ENCODE measurements around the gene BRSK1.

The BRSK1 gene

GRCh38 chr19:55273978-55274707 is 9.7 kb upstream of the BRSK1 start:
- DNase-seq (ENCODE audit: low read depth in 2 of 2): no peak

GRCh38 chr19:55275851-55276719 is 7.7 kb upstream of the BRSK1 start:
- DNase-seq (ENCODE audit: low read depth in 2 of 2): no peak

- no peak for DNase-seq (ENCODE audit: low read depth in 2 of 2)
These were observed 6.9 kb upstream of the BRSK1 start for GRCh38 chr19:55276720-55277430.

GRCh38 chr19:55277494-55277893 is 6.3 kb upstream of the BRSK1 start:
- DNase-seq (ENCODE audit: low read depth in 2 of 2): no peak

- DNase-seq (ENCODE audit: low read depth in 2 of 2): no peak
These were observed 5.2 kb upstream of the BRSK1 start for GRCh38 chr19:55278391-55279135.

GRCh38 chr19:55279340-55279739 is 4.5 kb upstream of the BRSK1 start:
- DNase-seq (ENCODE audit: low read depth in 2 of 2): no peak

- DNase-seq (ENCODE audit: low read depth in 2 of 2): peak; percentile 95 to 97
These were observed 3.8 kb upstream of the BRSK1 start, which contains the start of gene HSPBP1 for GRCh38 chr19:55279770-55280643. HSPBP1 (minus strand) TSS chr19:55280110; CDS start chr19:55279608, 502 bp downstream.

- no peak for DNase-seq (ENCODE audit: low read depth in 2 of 2)
These were observed 735 bp downstream of the BRSK1 start for GRCh38 chr19:55284405-55285058.

- DNase-seq (ENCODE audit: low read depth in 2 of 2): no peak
These were observed 1.6 kb downstream of the BRSK1 start for GRCh38 chr19:55285229-55285890.

- DNase-seq (ENCODE audit: low read depth in 2 of 2): no peak
These were observed 3.7 kb downstream of the BRSK1 start for GRCh38 chr19:55287361-55288079.

- DNase-seq (ENCODE audit: low read depth in 2 of 2): no peak
These were observed 5.5 kb downstream of the BRSK1 start for GRCh38 chr19:55289117-55289796.

GRCh38 chr19:55297267-55297666 is 13.5 kb downstream of the BRSK1 start:
- DNase-seq (ENCODE audit: low read depth in 2 of 2): no peak

GRCh38 chr19:55299991-55300390 is 16.2 kb downstream of the BRSK1 start:
- DNase-seq (ENCODE audit: low read depth in 2 of 2): no peak

GRCh38 chr19:55300886-55301458 is 17.2 kb downstream of the BRSK1 start:
- no peak for DNase-seq (ENCODE audit: low read depth in 2 of 2)

- peak; percentile 85 to 93 for DNase-seq (ENCODE audit: low read depth in 2 of 2)
These were observed 17.9 kb downstream of the BRSK1 start for GRCh38 chr19:55301459-55302317.

GRCh38 chr19:55302318-55302703 is 18.5 kb downstream of the BRSK1 start:
- DNase-seq (ENCODE audit: low read depth in 2 of 2): no peak

- DNase-seq (ENCODE audit: low read depth in 2 of 2): no peak
These were observed 19.7 kb downstream of the BRSK1 start for GRCh38 chr19:55303477-55303876.

Measured in stimulated activated CD4-positive, alpha-beta T cell treated with anti-CD3 and anti-CD28 coated beads, Interleukin-15, amount 100 ng/mL, for 48 hours (primary cell).